ENCODE data around the gene BBS10.

- TF ChIP-seq POLR2A (IDR thresholded peaks at IDR 0.05) (no peak), CTCF (IDR thresholded peaks at IDR 0.05) (no peak)
These were observed 35.9 kb downstream of the BBS10 start for GRCh38 chr12:76312315-76312714.

Measured in uterus (tissue), 2 donors.